ENCODE measurements around the gene C10orf67. TPM values are rescaled to one million over a fixed set of nuclear protein-coding genes. Genes with fewer than 3 reads are reported as not detected.
A peak's percentile ranks its signal among the peaks of the same experiment; 100 is the strongest.
"Not testable (repeated sequence)": the region's sequence is repeated elsewhere in the genome, so short reads cannot be mapped to it uniquely, and the experiment has no call there.

Gene C10orf67
- 0.49 TPM for total RNA-seq
- under 1 TPM in 3 of 4 donors, not detected in 1; 0.31 to 0.74 (median 0.47) TPM for polyA plus RNA-seq

- Mint-ChIP-seq H3K36me3 (no peaks in the 10 kb centered on the region), H3K4me1 (peaks cover 19 to 62% (median 41%) of the 10 kb centered on the region in 4 donors), H3K4me3 (peak within 1 kb of the TSS; percentile 94 to 99 (median 96)), H3K27ac (peak within 1 kb of the TSS; percentile 93 to 98 (median 97)), H3K27me3 (no peaks in the 10 kb centered on the region), H3K9me3 (no peaks in the 10 kb centered on the region)
- peak; percentile 24 to 31 for ATAC-seq (ENCODE audit: low read depth in 2 of 2)
- Histone ChIP-seq H3K9me3 (ENCODE audit: control insufficient read depth in 2 of 2, low read length in 2 of 2) (no peaks in the 10 kb centered on the region), H3K4me1 (ENCODE audit: control insufficient read depth, insufficient read depth, low read length, poor library complexity, severe bottlenecking) (peaks cover 42% of the 10 kb centered on the region), H3K36me3 (ENCODE audit: control insufficient read depth, insufficient read depth, low read length) (no peaks in the 10 kb centered on the region), H3K4me3 (ENCODE audit: low read depth, low read length) (peak within 1 kb of the TSS; percentile 80), H3K27ac (ENCODE audit: insufficient read depth, low read length, poor library complexity, severe bottlenecking) (peak within 1 kb of the TSS; percentile 68), H3K27me3 (ENCODE audit: control insufficient read depth, insufficient read depth, low read length) (no peaks in the 10 kb centered on the region)
- peak in 2 of 3 donors; percentile 37 to 51 for DNase-seq
These were observed at the start of gene C10orf67 for GRCh38 chr10:23344241-23344841. TSS of gene C10orf67 (minus strand) at chr10:23344797. CDS start at chr10:23344774, 23 bp downstream.

- Histone ChIP-seq H3K4me3 (ENCODE audit: low read depth, low read length) (no peak overlapping the region), H3K36me3 (ENCODE audit: control insufficient read depth, insufficient read depth, low read length) (no peaks in the 10 kb centered on the region), H3K4me1 (ENCODE audit: control insufficient read depth, insufficient read depth, low read length, poor library complexity, severe bottlenecking) (no peaks in the 10 kb centered on the region), H3K9me3 (ENCODE audit: control insufficient read depth in 2 of 2, low read length in 2 of 2) (no peaks in the 10 kb centered on the region), H3K27ac (ENCODE audit: insufficient read depth, low read length, poor library complexity, severe bottlenecking) (no peak overlapping the region), H3K27me3 (ENCODE audit: control insufficient read depth, insufficient read depth, low read length) (no peaks in the 10 kb centered on the region)
- Mint-ChIP-seq H3K4me1 (peaks cover 0 to 4% (median 0%) of the 10 kb centered on the region in 4 donors), H3K27me3 (no peaks in the 10 kb centered on the region), H3K36me3 (no peaks in the 10 kb centered on the region), H3K9me3 (no peaks in the 10 kb centered on the region), H3K4me3 (no peak overlapping the region), H3K27ac (no peak overlapping the region)
- ATAC-seq (ENCODE audit: low read depth in 2 of 2) = no peak
- DNase-seq = peak in 1 of 3 donors; percentile 24
These were observed 47.2 kb upstream of the C10orf67 start for GRCh38 chr10:23391821-23392220.

GRCh38 chr10:23390809-23391208 is 46.2 kb upstream of the C10orf67 start:
- Histone ChIP-seq H3K36me3 (ENCODE audit: control insufficient read depth, insufficient read depth, low read length) (no peaks in the 10 kb centered on the region), H3K4me3 (ENCODE audit: low read depth, low read length) (no peak overlapping the region), H3K9me3 (ENCODE audit: control insufficient read depth in 2 of 2, low read length in 2 of 2) (no peaks in the 10 kb centered on the region), H3K27me3 (ENCODE audit: control insufficient read depth, insufficient read depth, low read length) (no peaks in the 10 kb centered on the region), H3K4me1 (ENCODE audit: control insufficient read depth, insufficient read depth, low read length, poor library complexity, severe bottlenecking) (no peaks in the 10 kb centered on the region), H3K27ac (ENCODE audit: insufficient read depth, low read length, poor library complexity, severe bottlenecking) (no peak overlapping the region)
- Mint-ChIP-seq H3K4me1 (peaks cover 0 to 4% (median 0%) of the 10 kb centered on the region in 4 donors), H3K4me3 (no peak overlapping the region), H3K36me3 (no peaks in the 10 kb centered on the region), H3K27me3 (no peaks in the 10 kb centered on the region), H3K9me3 (no peaks in the 10 kb centered on the region), H3K27ac (peak overlapping the region in 1 of 3 donors; percentile 61)
- no peak for DNase-seq
- ATAC-seq (ENCODE audit: low read depth in 2 of 2) = no peak

- not testable (repeated sequence) for H3K9me3 ChIP-seq (ENCODE audit: control insufficient read depth in 2 of 2, low read length in 2 of 2); H3K27ac ChIP-seq (ENCODE audit: insufficient read depth, low read length, poor library complexity, severe bottlenecking); H3K36me3 ChIP-seq (ENCODE audit: control insufficient read depth, insufficient read depth, low read length); H3K27me3 Mint-ChIP-seq; H3K36me3 Mint-ChIP-seq; H3K9me3 Mint-ChIP-seq; ATAC-seq (ENCODE audit: low read depth in 2 of 2); H3K27me3 ChIP-seq (ENCODE audit: control insufficient read depth, insufficient read depth, low read length); H3K4me3 Mint-ChIP-seq; H3K4me1 Mint-ChIP-seq; H3K4me3 ChIP-seq (ENCODE audit: low read depth, low read length); DNase-seq; H3K4me1 ChIP-seq (ENCODE audit: control insufficient read depth, insufficient read depth, low read length, poor library complexity, severe bottlenecking)
- peak overlapping the region in 1 of 3 donors; percentile 61 for H3K27ac Mint-ChIP-seq
These were observed 45.8 kb upstream of the C10orf67 start for GRCh38 chr10:23390408-23390807.

GRCh38 chr10:23387516-23387915 is 42.9 kb upstream of the C10orf67 start:
- not testable (repeated sequence) for H3K36me3 ChIP-seq (ENCODE audit: control insufficient read depth, insufficient read depth, low read length); DNase-seq; H3K27ac Mint-ChIP-seq; H3K4me3 Mint-ChIP-seq; H3K36me3 Mint-ChIP-seq; H3K27ac ChIP-seq (ENCODE audit: insufficient read depth, low read length, poor library complexity, severe bottlenecking); H3K9me3 Mint-ChIP-seq; H3K4me1 Mint-ChIP-seq; H3K27me3 Mint-ChIP-seq; ATAC-seq (ENCODE audit: low read depth in 2 of 2); H3K4me1 ChIP-seq (ENCODE audit: control insufficient read depth, insufficient read depth, low read length, poor library complexity, severe bottlenecking); H3K27me3 ChIP-seq (ENCODE audit: control insufficient read depth, insufficient read depth, low read length); H3K4me3 ChIP-seq (ENCODE audit: low read depth, low read length); H3K9me3 ChIP-seq (ENCODE audit: control insufficient read depth in 2 of 2, low read length in 2 of 2)

GRCh38 chr10:23386052-23386451 is 41.5 kb upstream of the C10orf67 start:
- no peak overlapping the region for H3K27ac Mint-ChIP-seq
- H3K36me3 Mint-ChIP-seq = no peaks in the 10 kb centered on the region
- H3K27me3 Mint-ChIP-seq = no peaks in the 10 kb centered on the region
- Histone ChIP-seq H3K27ac (ENCODE audit: insufficient read depth, low read length, poor library complexity, severe bottlenecking) (no peak overlapping the region), H3K4me1 (ENCODE audit: control insufficient read depth, insufficient read depth, low read length, poor library complexity, severe bottlenecking) (no peaks in the 10 kb centered on the region), H3K27me3 (ENCODE audit: control insufficient read depth, insufficient read depth, low read length) (no peaks in the 10 kb centered on the region), H3K36me3 (ENCODE audit: control insufficient read depth, insufficient read depth, low read length) (no peaks in the 10 kb centered on the region), H3K9me3 (ENCODE audit: control insufficient read depth in 2 of 2, low read length in 2 of 2) (no peaks in the 10 kb centered on the region), H3K4me3 (ENCODE audit: low read depth, low read length) (no peak overlapping the region)
- H3K4me3 Mint-ChIP-seq = no peak overlapping the region
- no peaks in the 10 kb centered on the region for H3K4me1 Mint-ChIP-seq
- no peak for DNase-seq
- H3K9me3 Mint-ChIP-seq = peaks cover 0 to 3% (median 0%) of the 10 kb centered on the region in 7 donors
- ATAC-seq (ENCODE audit: low read depth in 2 of 2) = no peak

- H3K27me3 ChIP-seq (ENCODE audit: control insufficient read depth, insufficient read depth, low read length) = no peaks in the 10 kb centered on the region
- Mint-ChIP-seq H3K4me1 (no peaks in the 10 kb centered on the region), H3K27me3 (no peaks in the 10 kb centered on the region), H3K27ac (no peak overlapping the region), H3K9me3 (peaks cover 0 to 3% (median 0%) of the 10 kb centered on the region in 7 donors), H3K36me3 (no peaks in the 10 kb centered on the region), H3K4me3 (no peak overlapping the region)
- H3K4me3 ChIP-seq (ENCODE audit: low read depth, low read length) = no peak overlapping the region
- ATAC-seq (ENCODE audit: low read depth in 2 of 2) (no peak), DNase-seq (no peak)
- no peaks in the 10 kb centered on the region for H3K36me3 ChIP-seq (ENCODE audit: control insufficient read depth, insufficient read depth, low read length)
- no peak overlapping the region for H3K27ac ChIP-seq (ENCODE audit: insufficient read depth, low read length, poor library complexity, severe bottlenecking)
- H3K9me3 ChIP-seq (ENCODE audit: control insufficient read depth in 2 of 2, low read length in 2 of 2) = no peaks in the 10 kb centered on the region
- H3K4me1 ChIP-seq (ENCODE audit: control insufficient read depth, insufficient read depth, low read length, poor library complexity, severe bottlenecking) = no peaks in the 10 kb centered on the region
These were observed 39.8 kb upstream of the C10orf67 start for GRCh38 chr10:23384364-23384763.

- Histone ChIP-seq H3K27me3 (ENCODE audit: control insufficient read depth, insufficient read depth, low read length) (no peaks in the 10 kb centered on the region), H3K36me3 (ENCODE audit: control insufficient read depth, insufficient read depth, low read length) (no peaks in the 10 kb centered on the region), H3K4me3 (ENCODE audit: low read depth, low read length) (no peak overlapping the region), H3K27ac (ENCODE audit: insufficient read depth, low read length, poor library complexity, severe bottlenecking) (no peak overlapping the region), H3K9me3 (ENCODE audit: control insufficient read depth in 2 of 2, low read length in 2 of 2) (no peaks in the 10 kb centered on the region), H3K4me1 (ENCODE audit: control insufficient read depth, insufficient read depth, low read length, poor library complexity, severe bottlenecking) (no peaks in the 10 kb centered on the region)
- Mint-ChIP-seq H3K4me1 (no peaks in the 10 kb centered on the region), H3K27ac (no peak overlapping the region), H3K36me3 (no peaks in the 10 kb centered on the region), H3K9me3 (peaks cover 0 to 3% (median 0%) of the 10 kb centered on the region in 7 donors), H3K4me3 (no peak overlapping the region), H3K27me3 (peaks cover under 1% of the 10 kb centered on the region)
- ATAC-seq (ENCODE audit: low read depth in 2 of 2) (no peak), DNase-seq (no peak)
These were observed 39.0 kb upstream of the C10orf67 start for GRCh38 chr10:23383637-23384036.

Data from CD4-positive, CD25-positive, alpha-beta regulatory T cell (primary cell).